GM13977 (cell line): ENCODE results near the gene ZFAND2A.

Experiments
- DNase-seq: peaks from one replicate; pipeline ENCODE4 v3.0.0; 2012; ENCODE audit warnings: low spot score
- in situ Hi-C: fragments of 300-500 bp; cut with MboI; formaldehyde crosslinking; loops from one replicate; pipeline ENCODE4 v1.12.0; 2022; ENCODE audit warnings: low sequenced_read_pairs, low pct_unique_long_range_greater_than_20kb, mixed read lengths, inconsistent platforms; ENCODE audit not compliant: unreplicated experiment
- TF ChIP-seq, protein P1 (sequence below): IDR thresholded peaks from 2 replicates; pipeline ENCODE4 v1.5.1; 2012; ENCODE audit warnings: mild to moderate bottlenecking, control low read depth; ENCODE audit not compliant: insufficient read depth; ENCODE audit errors: extremely low read depth, missing control alignments

Gene ZFAND2A

GRCh38 chr7:1140476-1141104 lies 19.4 kb downstream of the ZFAND2A start:
- TF ChIP-seq, protein P1, sequence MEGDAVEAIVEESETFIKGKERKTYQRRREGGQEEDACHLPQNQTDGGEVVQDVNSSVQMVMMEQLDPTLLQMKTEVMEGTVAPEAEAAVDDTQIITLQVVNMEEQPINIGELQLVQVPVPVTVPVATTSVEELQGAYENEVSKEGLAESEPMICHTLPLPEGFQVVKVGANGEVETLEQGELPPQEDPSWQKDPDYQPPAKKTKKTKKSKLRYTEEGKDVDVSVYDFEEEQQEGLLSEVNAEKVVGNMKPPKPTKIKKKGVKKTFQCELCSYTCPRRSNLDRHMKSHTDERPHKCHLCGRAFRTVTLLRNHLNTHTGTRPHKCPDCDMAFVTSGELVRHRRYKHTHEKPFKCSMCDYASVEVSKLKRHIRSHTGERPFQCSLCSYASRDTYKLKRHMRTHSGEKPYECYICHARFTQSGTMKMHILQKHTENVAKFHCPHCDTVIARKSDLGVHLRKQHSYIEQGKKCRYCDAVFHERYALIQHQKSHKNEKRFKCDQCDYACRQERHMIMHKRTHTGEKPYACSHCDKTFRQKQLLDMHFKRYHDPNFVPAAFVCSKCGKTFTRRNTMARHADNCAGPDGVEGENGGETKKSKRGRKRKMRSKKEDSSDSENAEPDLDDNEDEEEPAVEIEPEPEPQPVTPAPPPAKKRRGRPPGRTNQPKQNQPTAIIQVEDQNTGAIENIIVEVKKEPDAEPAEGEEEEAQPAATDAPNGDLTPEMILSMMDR: no peak
- no peak for DNase-seq
- in situ Hi-C loops: no loop called here

DNA sequence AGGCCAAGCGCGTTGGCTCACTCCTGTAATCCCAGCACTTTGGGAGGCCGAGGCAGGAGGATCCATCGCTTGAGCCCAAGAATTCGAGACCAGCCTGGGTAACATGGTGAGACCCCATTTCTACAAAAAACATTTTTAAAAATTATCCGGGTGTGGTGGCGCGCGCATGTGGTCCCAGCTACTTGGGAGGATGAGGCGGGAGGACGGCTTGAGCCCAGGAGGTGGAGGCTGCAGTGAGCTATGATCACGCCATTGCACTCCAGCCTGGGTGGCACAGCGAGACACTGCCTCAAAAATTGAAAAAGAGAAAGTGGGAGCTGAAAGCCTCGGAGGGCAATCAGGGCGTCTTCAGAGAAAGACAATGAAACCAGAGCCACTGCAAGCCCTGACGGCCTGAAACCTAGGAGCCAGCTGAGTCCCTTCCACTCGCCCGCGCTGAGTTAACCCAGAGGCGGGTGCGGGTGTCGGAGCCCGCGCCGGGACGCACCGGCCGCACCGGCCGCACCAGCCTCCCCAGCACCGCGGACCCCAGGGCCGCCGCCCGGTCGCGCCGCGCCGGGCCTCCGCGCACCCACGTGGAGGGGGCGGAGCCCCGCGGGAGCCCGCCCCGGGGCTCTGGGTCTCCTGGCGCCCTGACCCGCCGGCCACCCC lies 22.4 kb downstream of the ZFAND2A start:
- TF ChIP-seq, protein P1: no peak
- in situ Hi-C loops: loop anchor here (10.0 kb wide), 1 partner anchor 53 kb away; the partner anchor contains the start of gene GPER1
- no peak for DNase-seq

DNA sequence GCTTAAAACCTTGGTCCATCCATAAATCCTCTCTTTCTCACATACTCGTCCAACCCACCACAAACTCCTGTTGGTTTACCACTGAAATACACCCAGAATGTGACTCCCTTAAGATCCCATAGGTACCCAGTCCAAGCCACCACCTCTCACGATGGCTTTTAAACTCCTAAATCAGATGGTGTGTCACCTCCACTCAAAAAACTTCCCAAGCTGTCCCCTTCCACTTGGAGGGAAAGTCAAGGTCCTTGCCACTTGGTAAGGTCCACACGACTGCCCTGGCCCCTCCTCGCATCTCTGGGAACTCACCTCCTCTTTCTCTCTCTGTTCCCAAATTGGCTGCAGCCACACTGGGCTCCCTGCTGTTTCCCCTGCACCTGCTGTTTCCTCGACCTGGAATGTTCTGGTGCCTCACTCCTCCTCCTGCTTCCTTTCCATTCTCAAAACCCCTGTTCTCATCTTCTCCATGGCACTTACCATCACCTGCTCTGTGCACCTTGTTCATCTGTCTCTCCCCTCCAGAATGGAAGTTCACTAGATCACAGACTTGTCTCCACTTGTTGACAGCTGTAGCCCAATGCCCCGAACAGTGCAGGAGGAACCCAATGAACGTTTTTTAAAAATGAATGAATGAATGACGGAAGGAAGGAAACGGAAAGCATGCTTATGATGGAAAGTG lies 23.0 kb downstream of the ZFAND2A start:
- DNase-seq: no peak
- in situ Hi-C loops: loop anchor here (10.0 kb wide), 1 partner anchor 52 kb away; the partner anchor contains the start of gene GPER1

DNA sequence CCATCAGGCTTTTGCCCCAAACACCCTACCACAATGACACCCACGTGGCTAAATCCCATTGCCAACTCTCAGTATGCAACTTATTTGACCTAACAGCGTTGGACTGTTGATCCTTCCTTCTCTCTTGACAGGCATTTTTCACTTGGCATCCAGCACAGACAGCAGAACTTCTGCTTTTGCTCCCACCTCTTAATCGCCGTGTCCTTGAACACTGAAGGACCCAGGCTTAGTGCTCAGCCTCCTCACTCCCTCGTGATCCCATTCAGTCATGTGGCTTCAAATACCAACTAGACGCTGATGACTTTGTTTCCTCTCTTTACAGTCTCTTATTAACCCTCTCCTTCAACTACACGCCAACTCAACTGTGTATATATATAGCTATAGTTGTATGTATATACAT lies 25.0 kb downstream of the ZFAND2A start:
- no peak for DNase-seq
- TF ChIP-seq, protein P1: no peak
- in situ Hi-C loops: loop anchor here (10.0 kb wide), 1 partner anchor 50 kb away; the partner anchor contains the start of gene GPER1

More for the DNA sequence above, 23.0 kb downstream of the ZFAND2A start:
- TF ChIP-seq, protein P1: no peak

- in situ Hi-C loops: loop anchor here (10.0 kb wide), 1 partner anchor 47 kb away; the partner anchor contains the start of gene GPER1
- TF ChIP-seq, protein P1: no peak
- no peak for DNase-seq
Measured at GRCh38 chr7:1131471-1132265, 28.3 kb downstream of the ZFAND2A start.
